ENCODE measurements around the gene TBC1D16. TPM values are rescaled to one million over a fixed set of nuclear protein-coding genes. Genes with fewer than 3 reads are reported as not detected.
"Not testable (repeated sequence)": the region's sequence is repeated elsewhere in the genome, so short reads cannot be mapped to it uniquely, and the experiment has no call there.

Gene TBC1D16
- total RNA-seq, 3 donors from 2014 or later, result 10.9 to 23.4 (median 22.1) TPM

- DNase-seq (peak in 1 of 3 donors; percentile 11), ATAC-seq (no peak)
- H3K9me3 ChIP-seq, result no peaks in the 10 kb centered on the region
- no peak for TF ChIP-seq CTCF (IDR thresholded peaks at IDR 0.05)
- H3K4me1 ChIP-seq (ENCODE audit: low read depth), result no peaks in the 10 kb centered on the region
- H3K36me3 ChIP-seq (ENCODE audit: low read depth), result no peaks in the 10 kb centered on the region
- H3K4me3 ChIP-seq, result no peak overlapping the region
- intact Hi-C loops (cut with DNase I, micrococcal nuclease), result no loop called here
Measured at GRCh38 chr17:79956853-79957252, 78.8 kb downstream of the TBC1D16 start.

GRCh38 chr17:79956441-79956735 is 79.3 kb downstream of the TBC1D16 start:
- ATAC-seq; intact Hi-C loops (cut with DNase I, micrococcal nuclease); H3K4me3 ChIP-seq; H3K4me1 ChIP-seq (ENCODE audit: low read depth); H3K36me3 ChIP-seq (ENCODE audit: low read depth); H3K9me3 ChIP-seq: not testable (repeated sequence)
- DNase-seq, result peak in 1 of 3 donors; percentile 10

GRCh38 chr17:79955691-79956440 is 79.8 kb downstream of the TBC1D16 start:
- Histone ChIP-seq H3K36me3 (ENCODE audit: low read depth) (no peaks in the 10 kb centered on the region), H3K4me3 (no peak overlapping the region), H3K4me1 (ENCODE audit: low read depth) (no peaks in the 10 kb centered on the region), H3K9me3 (no peaks in the 10 kb centered on the region)
- TF ChIP-seq CTCF (IDR thresholded peaks at IDR 0.05), result no peak
- intact Hi-C loops (cut with DNase I, micrococcal nuclease), result no loop called here
- ATAC-seq, result no peak
- peak in 1 of 3 donors; percentile 4 for DNase-seq

GRCh38 chr17:79955167-79955549 is 80.5 kb downstream of the TBC1D16 start:
- no peaks in the 10 kb centered on the region for H3K36me3 ChIP-seq (ENCODE audit: low read depth)
- intact Hi-C loops (cut with DNase I, micrococcal nuclease), result no loop called here
- TF ChIP-seq CTCF (IDR thresholded peaks at IDR 0.05), result no peak
- H3K4me1 ChIP-seq (ENCODE audit: low read depth), result no peaks in the 10 kb centered on the region
- ATAC-seq (no peak), DNase-seq (no peak)
- no peak overlapping the region for H3K4me3 ChIP-seq
- H3K9me3 ChIP-seq, result no peaks in the 10 kb centered on the region

- no peak for TF ChIP-seq CTCF (IDR thresholded peaks at IDR 0.05)
- ATAC-seq, result no peak
Measured at GRCh38 chr17:79954281-79955166, 81.1 kb downstream of the TBC1D16 start.

GRCh38 chr17:79953335-79953734 is 82.3 kb downstream of the TBC1D16 start:
- Histone ChIP-seq H3K9me3 (no peaks in the 10 kb centered on the region), H3K4me1 (ENCODE audit: low read depth) (no peaks in the 10 kb centered on the region), H3K4me3 (no peak overlapping the region), H3K36me3 (ENCODE audit: low read depth) (no peaks in the 10 kb centered on the region)
- ATAC-seq (no peak), DNase-seq (no peak)
- no peak for TF ChIP-seq CTCF (IDR thresholded peaks at IDR 0.05)
- intact Hi-C loops (cut with DNase I, micrococcal nuclease), result no loop called here

More at GRCh38 chr17:79954281-79955166, 81.1 kb downstream of the TBC1D16 start:
- Histone ChIP-seq H3K4me3 (no peak overlapping the region), H3K9me3 (no peaks in the 10 kb centered on the region), H3K4me1 (ENCODE audit: low read depth) (no peaks in the 10 kb centered on the region), H3K36me3 (ENCODE audit: low read depth) (no peaks in the 10 kb centered on the region)
- intact Hi-C loops (cut with DNase I, micrococcal nuclease), result no loop called here
- DNase-seq, result peak in 1 of 3 donors; percentile 14

Data from mucosa of descending colon (tissue), 3 donors.